ENCODE data around the gene LILRB5.
A peak's percentile ranks its signal among the peaks of the same experiment; 100 is the strongest.

- TF ChIP-seq POLR2A (IDR thresholded peaks at IDR 0.05), result no peak
- TF ChIP-seq CTCF (IDR thresholded peaks at IDR 0.05), result no peak
- TF ChIP-seq POLR2AphosphoS5 (IDR thresholded peaks at IDR 0.05), result peak in 2 of 3 donors; percentile 61 to 82
These were observed 47.1 kb downstream of the LILRB5 start for GRCh38 chr19:54209811-54210494.

Data from breast epithelium (tissue), 3 donors.